Osteocyte (in vitro differentiated cells): ENCODE results near the gene ACTG2. TPM values are rescaled to one million over a fixed set of nuclear protein-coding genes. Genes with fewer than 3 reads are reported as not detected.

Source experiments
- DNase-seq: peaks from one replicate; pipeline ENCODE4 v3.0.0; 2021; ENCODE audit warnings: mixed read lengths; ENCODE audit not compliant: unreplicated experiment; ENCODE audit errors: extremely low spot score
- H3K27ac Mint-ChIP-seq: one replicate; pipeline ENCODE4 v1.8.0; 2021; ENCODE audit warnings: mild to moderate bottlenecking, mixed read lengths; ENCODE audit not compliant: unreplicated experiment
- H3K27me3 Mint-ChIP-seq: one replicate; pipeline ENCODE4 v1.8.0; 2021; ENCODE audit warnings: mixed read lengths; ENCODE audit not compliant: unreplicated experiment
- H3K36me3 Mint-ChIP-seq: one replicate; pipeline ENCODE4 v1.8.0; 2021; ENCODE audit warnings: mixed read lengths; ENCODE audit not compliant: unreplicated experiment
- H3K4me1 Mint-ChIP-seq: one replicate; pipeline ENCODE4 v1.8.0; 2021; ENCODE audit warnings: mixed read lengths; ENCODE audit not compliant: unreplicated experiment
- H3K4me3 Mint-ChIP-seq: one replicate; pipeline ENCODE4 v1.8.0; 2021; ENCODE audit warnings: mild to moderate bottlenecking, moderate library complexity, mixed read lengths; ENCODE audit not compliant: unreplicated experiment
- H3K9me3 Mint-ChIP-seq: one replicate; pipeline ENCODE4 v1.8.0; 2021; ENCODE audit warnings: mixed read lengths; ENCODE audit not compliant: unreplicated experiment
- total RNA-seq: library from RNA; stranded (reverse); gene quantifications from 2 replicates; pipeline ENCODE4 v1.2.1, GENCODE V29; 2021
- TF ChIP-seq, protein P1 (sequence below): fragments of 200-600 bp; sonication (generic); IDR thresholded peaks from 2 replicates; pipeline ENCODE4 v1.5.0; 2021; ENCODE audit warnings: antibody characterized with exemption, mild to moderate bottlenecking, moderate library complexity

ACTG2 gene
- total RNA-seq, 1 donor from 2014 or later: 191 TPM

DNA sequence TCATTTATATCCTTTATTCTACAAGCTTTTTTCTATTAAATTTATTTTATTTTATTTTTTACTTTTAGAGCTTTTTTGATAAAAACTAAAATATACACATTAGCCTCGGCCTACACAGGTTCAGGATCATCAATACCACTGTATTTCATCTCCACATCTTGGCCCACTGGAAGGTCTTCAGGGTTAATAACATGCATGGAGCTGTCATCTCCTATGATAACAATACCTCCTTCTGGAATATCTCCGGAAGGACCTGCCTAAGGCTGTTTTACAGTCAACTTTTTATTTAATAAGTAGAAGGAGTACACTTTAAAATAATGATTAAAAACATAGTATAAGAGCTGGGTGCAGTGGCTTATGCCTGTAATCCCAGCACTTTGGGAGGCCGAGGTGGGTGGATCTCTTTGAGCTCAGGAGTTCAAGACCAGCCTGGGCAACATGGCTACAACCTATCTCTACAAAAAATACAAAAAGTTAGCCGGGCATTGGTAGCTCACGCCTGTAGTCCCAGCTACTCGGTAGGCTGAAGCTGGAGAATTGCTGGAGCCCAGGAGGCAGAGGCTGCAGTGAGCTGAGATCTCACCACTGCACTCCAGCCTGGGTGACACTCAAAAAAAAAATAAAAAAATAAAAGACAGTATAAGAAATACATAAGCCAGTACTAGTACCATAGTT, 18.2 kb downstream of the ACTG2 start:
- Mint-ChIP-seq H3K36me3 (peaks cover 29% of the 10 kb centered on the region), H3K4me3 (no peak overlapping the region), H3K4me1 (peaks cover 19% of the 10 kb centered on the region)

DNA sequence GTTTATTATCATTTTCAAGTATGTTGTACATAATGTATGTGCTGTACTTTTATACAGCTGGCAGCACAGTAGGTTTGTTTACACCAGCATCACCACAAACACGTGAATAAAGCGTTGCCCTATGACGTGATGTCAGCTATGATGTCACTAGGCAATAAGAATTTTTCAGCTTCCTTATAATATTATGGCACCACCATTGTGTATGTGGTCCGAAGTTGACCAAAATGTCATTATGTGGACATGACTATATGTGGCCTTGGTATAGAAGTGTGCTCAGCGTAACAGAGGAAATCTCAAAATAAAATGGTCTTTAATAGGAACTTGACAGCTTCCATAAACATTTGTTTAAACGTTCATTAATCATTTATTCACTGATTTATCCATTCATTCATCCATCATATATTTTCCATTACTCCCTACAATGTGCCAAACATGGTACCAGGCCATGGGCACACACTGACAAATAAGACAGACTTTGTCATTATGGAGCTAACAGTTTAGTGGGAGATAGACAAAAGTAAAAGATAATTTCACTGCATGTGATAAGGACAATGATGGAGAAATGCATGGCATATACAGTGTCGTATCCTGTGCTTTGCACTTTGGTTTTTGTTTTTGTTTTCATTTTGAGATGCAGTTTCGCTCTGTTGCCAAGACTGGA, 18.9 kb downstream of the ACTG2 start:
- Mint-ChIP-seq H3K36me3 (peaks cover 34% of the 10 kb centered on the region), H3K27ac (no peak overlapping the region), H3K4me3 (no peak overlapping the region), H3K4me1 (peaks cover 19% of the 10 kb centered on the region), H3K27me3 (no peaks in the 10 kb centered on the region), H3K9me3 (no peaks in the 10 kb centered on the region)
- no peak for DNase-seq
- TF ChIP-seq, protein P1, sequence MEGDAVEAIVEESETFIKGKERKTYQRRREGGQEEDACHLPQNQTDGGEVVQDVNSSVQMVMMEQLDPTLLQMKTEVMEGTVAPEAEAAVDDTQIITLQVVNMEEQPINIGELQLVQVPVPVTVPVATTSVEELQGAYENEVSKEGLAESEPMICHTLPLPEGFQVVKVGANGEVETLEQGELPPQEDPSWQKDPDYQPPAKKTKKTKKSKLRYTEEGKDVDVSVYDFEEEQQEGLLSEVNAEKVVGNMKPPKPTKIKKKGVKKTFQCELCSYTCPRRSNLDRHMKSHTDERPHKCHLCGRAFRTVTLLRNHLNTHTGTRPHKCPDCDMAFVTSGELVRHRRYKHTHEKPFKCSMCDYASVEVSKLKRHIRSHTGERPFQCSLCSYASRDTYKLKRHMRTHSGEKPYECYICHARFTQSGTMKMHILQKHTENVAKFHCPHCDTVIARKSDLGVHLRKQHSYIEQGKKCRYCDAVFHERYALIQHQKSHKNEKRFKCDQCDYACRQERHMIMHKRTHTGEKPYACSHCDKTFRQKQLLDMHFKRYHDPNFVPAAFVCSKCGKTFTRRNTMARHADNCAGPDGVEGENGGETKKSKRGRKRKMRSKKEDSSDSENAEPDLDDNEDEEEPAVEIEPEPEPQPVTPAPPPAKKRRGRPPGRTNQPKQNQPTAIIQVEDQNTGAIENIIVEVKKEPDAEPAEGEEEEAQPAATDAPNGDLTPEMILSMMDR: no peak

More for the DNA sequence above, 18.2 kb downstream of the ACTG2 start:
- TF ChIP-seq, protein P1: no peak
- no peaks in the 10 kb centered on the region for H3K9me3 Mint-ChIP-seq
- H3K27ac Mint-ChIP-seq: no peak overlapping the region
- DNase-seq: no peak
- H3K27me3 Mint-ChIP-seq: no peaks in the 10 kb centered on the region

DNA sequence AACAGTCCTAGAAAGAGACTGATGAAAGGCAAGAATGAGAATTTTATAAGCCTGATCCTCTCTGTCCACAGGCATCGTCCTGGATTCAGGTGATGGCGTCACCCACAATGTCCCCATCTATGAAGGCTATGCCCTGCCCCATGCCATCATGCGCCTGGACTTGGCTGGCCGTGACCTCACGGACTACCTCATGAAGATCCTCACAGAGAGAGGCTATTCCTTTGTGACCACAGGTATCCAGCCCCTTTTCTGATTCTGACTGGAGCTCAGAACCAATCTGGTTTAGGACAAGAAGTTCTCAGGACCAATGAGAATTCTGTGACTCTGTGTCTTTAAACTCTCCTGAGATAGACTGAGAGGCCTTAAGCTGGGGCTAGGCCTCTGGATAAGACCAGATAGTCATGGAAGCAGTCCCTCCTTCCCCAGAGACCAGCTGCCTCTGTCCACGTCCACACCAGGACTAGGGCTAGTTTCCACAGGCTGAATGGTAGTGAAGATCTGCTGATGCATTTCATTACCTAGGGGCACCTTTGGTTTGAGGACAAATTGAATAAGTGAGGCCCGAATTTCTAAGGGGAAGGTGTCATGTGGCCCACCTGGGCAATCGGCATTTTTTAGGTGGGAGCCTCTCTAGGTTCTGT, 20.7 kb downstream of the ACTG2 start:
- Mint-ChIP-seq H3K27me3 (no peaks in the 10 kb centered on the region), H3K9me3 (no peaks in the 10 kb centered on the region), H3K4me1 (peaks cover 3% of the 10 kb centered on the region), H3K4me3 (no peak overlapping the region), H3K36me3 (peaks cover 37% of the 10 kb centered on the region), H3K27ac (no peak overlapping the region)
- TF ChIP-seq, protein P1: no peak
- no peak for DNase-seq

DNA sequence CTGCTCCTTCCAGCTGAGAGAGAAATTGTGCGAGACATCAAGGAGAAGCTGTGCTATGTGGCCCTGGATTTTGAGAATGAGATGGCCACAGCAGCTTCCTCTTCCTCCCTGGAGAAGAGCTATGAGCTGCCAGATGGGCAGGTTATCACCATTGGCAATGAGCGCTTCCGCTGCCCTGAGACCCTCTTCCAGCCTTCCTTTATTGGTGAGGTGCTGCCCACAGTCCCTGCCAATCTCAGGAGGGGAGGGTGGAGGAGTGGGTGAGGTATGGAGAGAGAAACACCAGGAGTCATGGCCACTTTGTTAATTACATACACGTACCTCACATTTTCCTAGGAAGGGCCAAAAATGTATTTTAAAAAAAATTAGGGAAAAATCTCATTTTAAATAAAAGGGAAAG, 21.9 kb downstream of the ACTG2 start:
- TF ChIP-seq, protein P1: no peak
- no peaks in the 10 kb centered on the region for H3K9me3 Mint-ChIP-seq
- no peak for DNase-seq
- peaks cover 41% of the 10 kb centered on the region for H3K36me3 Mint-ChIP-seq
- no peaks in the 10 kb centered on the region for H3K4me1 Mint-ChIP-seq
- no peak overlapping the region for H3K4me3 Mint-ChIP-seq
- H3K27ac Mint-ChIP-seq: no peak overlapping the region
- no peaks in the 10 kb centered on the region for H3K27me3 Mint-ChIP-seq

DNA sequence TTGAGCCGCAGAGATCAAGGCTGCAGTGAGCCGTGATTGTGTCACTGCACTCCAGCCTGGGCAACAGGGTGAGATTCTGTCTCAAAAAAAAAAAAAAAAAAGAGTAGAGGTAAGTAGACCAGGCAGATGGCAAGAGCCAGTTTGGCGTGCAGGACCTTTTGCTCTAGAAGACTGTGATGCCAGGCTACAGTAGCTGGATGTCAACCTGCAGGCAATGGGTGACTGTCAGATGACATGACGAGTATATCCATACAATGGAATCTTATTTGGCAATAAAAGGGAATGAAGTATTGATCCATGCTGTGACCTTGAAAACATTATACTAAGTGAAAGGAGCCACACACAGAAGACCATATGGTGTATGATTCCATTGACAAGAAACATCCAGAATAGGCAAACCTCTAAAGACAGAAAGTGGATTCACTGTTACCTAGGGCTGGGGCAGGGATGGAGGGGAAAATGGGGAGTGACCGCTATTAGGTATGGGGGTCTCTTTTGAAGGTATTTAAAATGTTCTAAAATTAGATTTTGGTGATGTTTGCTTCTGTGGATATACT, 22.7 kb downstream of the ACTG2 start:
- no peaks in the 10 kb centered on the region for H3K4me1 Mint-ChIP-seq
- DNase-seq: no peak
- TF ChIP-seq, protein P1: no peak
- peaks cover 41% of the 10 kb centered on the region for H3K36me3 Mint-ChIP-seq
- H3K9me3 Mint-ChIP-seq: no peaks in the 10 kb centered on the region
- H3K27ac Mint-ChIP-seq: no peak overlapping the region
- no peaks in the 10 kb centered on the region for H3K27me3 Mint-ChIP-seq
- no peak overlapping the region for H3K4me3 Mint-ChIP-seq
